DMS79 (cell line): Measurements from ENCODE around the gene ZFPL1.

Experiments used
- DNase-seq: peaks from one replicate; lab custom pipeline; 2025; lab: John Stamatoyannopoulos, UW

The ZFPL1 gene

DNA sequence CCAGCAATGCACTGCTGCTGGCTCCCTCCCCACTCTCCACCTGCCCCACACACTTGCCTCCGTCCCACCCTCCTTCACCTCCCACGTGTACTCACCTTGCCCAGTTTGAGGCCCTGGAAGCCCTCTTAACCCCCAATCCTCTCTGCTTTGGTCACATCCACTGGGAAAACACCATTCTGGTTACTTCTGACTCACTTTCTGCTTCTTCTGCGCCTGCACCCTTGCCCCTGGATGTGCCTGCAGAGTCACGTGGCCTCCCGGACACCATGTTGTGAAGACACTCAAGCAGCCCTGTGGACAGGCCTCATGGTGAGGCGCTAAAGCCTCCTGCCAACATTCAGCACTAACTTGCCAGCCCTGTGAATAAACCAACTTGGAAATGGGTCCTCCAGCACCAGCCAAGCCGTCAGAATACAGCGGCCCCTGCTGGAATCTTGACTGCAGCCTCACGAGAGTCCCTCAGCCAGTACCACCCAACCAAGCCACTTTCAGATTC is 23.1 kb upstream of the ZFPL1 start:
- no peak for DNase-seq

DNA sequence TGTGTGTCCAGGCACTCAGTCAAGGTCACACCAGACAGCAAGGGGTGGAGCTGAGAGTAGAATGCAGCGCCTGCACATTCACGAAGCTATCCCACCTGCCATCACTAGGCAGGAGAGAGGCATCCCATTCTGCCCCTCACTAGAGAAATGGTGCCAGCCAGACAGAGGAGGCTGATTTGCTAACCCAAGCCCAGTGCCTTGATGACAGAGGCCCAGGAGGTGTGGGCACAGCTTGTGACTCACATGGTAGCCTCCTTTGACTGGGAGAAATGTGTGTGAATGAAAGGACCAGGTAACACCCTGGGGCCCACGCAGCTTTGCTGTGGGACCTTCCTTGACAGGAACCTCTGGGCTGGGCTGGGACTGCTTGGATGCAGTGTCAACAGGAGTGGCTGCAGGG is 20.5 kb upstream of the ZFPL1 start:
- DNase-seq: no peak

- DNase-seq: no peak
These were observed 19.2 kb upstream of the ZFPL1 start for GRCh38 chr11:65064847-65065240.

GRCh38 chr11:65065851-65066250 is 18.2 kb upstream of the ZFPL1 start:
- DNase-seq: no peak

GRCh38 chr11:65066315-65066714 is 17.7 kb upstream of the ZFPL1 start:
- DNase-seq: no peak

DNA sequence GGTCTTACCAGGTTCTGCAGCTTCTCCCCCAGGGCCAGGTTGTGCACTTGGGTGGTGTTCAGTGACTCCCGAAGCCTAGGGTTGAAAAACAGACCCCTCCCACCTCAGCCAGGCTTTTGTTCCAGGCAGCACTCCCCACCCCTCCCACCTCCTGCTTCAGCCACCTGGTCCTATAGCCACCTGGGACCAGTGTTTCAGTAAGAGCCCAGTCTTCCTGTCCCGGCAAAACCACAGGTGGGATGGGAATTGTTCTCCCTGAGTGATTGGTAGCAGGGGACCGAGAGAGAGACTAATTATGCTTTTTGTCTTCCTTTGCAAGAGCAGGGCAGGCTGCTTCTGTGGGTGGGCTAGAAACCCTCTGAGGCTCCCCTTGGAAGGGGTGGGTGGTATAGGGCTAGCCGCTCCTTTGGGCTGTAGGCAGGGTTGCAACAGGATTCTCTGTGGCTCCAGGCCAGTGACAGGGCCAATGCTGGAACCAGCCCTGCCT is 17.2 kb upstream of the ZFPL1 start:
- peak; percentile 91 for DNase-seq

- DNase-seq: no peak
These were observed 16.6 kb upstream of the ZFPL1 start for GRCh38 chr11:65067446-65067845.

DNA sequence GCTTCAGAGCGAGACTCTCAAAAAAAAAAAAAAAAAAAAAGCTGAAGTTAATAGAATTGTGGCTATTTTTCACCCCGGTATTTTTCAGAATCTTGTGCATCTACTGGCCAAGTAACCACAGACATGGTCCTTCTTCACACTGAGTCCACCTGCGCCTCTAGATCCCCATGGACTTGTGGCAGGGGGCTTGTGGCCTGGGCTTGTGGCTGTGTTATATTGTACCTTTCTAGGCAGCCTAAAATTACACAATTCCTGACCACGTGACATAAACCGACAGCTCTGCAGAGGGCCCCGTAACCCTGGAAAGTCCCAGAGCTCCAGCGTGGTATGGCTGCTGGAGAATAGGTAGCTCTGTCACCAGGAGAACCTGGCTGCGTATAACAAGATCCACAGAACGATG is 14.8 kb upstream of the ZFPL1 start:
- no peak for DNase-seq

DNA sequence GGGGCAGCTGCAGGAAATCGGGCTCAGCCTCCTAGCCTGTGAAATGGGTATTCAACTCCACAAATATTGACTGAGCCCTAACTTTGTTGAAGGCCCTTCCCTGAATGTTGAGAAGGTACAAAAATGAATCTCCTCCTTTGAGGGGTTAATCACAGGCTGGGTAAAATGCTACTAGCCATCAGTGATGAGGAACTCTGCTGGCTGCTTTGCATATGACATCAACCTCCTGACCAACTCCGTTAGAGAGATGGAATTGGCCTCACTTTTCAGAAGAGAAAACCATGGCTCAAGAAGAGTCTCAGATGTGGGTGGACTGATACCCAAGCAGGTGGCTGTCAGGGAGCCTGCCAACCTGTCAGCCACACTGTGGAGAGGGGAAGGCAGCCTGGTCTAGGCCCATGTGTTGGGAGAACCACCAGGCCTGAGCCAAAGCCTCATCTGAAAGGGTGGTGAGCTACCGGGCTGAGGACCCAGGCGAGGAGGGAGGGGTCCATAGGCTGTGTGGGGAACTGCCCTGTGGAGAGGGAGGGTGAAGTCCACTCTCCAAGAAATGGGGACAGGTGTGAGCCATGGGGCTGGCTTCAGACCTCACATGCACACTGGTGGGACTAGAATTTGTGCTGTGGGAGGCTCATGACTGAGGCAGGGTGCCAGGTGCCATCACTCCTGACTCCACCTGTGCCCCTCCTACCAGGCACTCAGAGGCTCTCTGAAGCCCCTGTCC is 12.0 kb upstream of the ZFPL1 start:
- no peak for DNase-seq

GRCh38 chr11:65072631-65072966 is 11.4 kb upstream of the ZFPL1 start:
- no peak for DNase-seq

DNA sequence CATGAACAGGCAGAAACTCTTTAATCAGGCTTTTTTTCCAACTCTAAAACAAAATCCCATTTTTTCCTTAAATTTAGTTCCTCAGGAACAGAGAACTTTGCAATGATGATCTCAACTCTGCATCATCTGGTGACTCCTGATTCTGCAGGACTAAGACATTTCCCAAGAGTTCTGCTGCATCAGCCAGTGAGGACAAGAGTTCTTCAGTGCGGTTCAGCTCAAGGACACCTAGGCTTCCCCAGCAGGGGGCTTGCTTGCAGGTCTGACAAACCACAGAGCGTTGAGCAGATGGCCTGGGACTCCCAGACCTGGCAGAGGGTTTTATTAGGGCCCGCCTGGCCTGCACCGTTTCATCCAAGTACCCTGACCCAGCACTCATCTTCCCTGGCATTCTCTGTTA is 6.6 kb upstream of the ZFPL1 start:
- no peak for DNase-seq

- no peak for DNase-seq
These were observed 5.9 kb upstream of the ZFPL1 start for GRCh38 chr11:65078151-65078550.

GRCh38 chr11:65078786-65079342 is 5.2 kb upstream of the ZFPL1 start:
- DNase-seq: no peak

- DNase-seq: no peak
These were observed 738 bp upstream of the ZFPL1 start for GRCh38 chr11:65083134-65083833.

- no peak for DNase-seq
These were observed 765 bp downstream of the ZFPL1 start for GRCh38 chr11:65084598-65085375.

DNA sequence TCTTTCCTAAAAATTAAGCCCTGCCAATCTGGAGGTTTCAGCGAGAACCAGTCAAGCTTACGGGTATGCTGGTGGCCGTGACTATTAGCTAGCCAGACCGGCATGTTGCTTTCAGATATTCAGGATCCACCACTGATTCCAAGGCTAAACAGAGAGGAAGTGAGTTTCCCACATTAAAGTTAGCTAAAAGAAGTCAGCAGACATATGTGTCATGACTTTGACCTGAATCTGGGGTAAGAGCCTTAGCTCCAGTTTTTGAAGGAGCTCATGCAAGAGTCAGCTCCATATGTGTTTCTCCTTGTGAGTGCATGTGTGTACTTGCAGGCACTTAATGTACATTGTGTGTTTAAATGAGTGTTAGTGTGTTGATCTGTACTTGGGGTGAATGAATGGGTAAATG is 1.4 kb downstream of the ZFPL1 start:
- no peak for DNase-seq

DNA sequence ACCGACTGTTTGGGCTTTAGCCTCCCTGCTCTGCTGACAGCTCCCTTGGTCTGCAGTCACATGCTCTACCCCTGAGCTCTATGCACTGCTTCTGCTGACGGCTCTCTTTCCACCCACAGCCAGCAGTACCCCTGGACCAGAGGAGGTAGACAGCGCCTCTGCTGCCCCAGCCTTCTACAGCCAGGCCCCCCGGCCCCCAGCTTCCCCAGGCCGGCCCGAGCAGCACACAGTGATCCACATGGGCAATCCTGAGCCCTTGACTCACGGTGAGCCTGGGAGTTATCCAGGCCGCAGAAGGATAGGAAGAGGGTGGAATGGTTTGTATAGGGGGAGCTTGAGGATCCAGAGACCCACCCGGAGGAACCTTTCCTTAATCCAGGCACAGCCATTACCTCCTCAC is 2.8 kb downstream of the ZFPL1 start:
- DNase-seq: no peak

GRCh38 chr11:65087216-65087615 is 3.2 kb downstream of the ZFPL1 start:
- no peak for DNase-seq

GRCh38 chr11:65087827-65088226 is 3.8 kb downstream of the ZFPL1 start:
- DNase-seq: no peak

- no peak for DNase-seq
These were observed 5.6 kb downstream of the ZFPL1 start for GRCh38 chr11:65089621-65090020.

DNA sequence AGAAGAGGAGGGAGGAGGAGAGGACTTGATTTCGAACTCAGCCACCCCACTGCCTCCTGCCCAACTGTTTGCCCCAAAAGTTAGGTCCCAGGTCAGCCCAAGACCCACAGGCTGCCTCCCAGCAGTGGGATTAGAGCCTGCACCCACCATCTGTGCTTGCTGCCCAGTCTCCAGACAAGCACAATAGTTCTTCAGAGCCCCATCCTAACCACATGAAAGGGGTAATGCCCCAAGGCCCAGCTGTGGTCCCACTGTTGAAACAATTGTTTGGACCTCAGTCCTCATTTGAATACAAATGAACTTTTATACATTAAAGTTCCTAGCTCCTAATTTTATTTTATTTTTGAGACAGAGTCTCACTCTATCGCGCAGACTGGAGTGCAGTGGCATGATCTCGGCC is 6.6 kb downstream of the ZFPL1 start:
- DNase-seq: no peak

DNA sequence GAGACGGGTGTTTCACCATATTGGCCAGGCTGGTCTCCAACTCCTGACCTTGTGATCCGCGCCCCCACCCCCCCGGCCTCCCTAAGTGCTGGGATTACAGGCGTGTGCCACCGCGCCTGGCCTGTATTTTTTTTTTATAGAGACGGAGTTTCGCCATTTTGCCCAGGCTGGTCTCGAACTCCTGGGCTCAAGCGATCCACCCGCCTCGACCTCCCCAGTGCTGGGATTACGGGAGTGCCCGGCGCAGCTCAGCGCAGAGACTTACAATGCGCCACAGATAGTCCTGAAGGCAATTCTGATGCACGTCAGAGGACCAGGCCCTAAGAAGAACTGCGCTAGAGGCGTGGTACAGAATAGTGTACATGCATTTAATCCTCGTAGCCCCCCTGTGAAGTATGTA is 11.4 kb downstream of the ZFPL1 start:
- no peak for DNase-seq
